C4-2B (cell line): ENCODE data around the gene THEMIS.

Experiments
- H3K27ac ChIP-seq: fragments of 450-650 bp; 2 replicates; pipeline ENCODE4 v1.5.1; 2017
- CTCF ChIP-seq: fragments of 450-650 bp; conservative IDR thresholded peaks from 2 replicates; pipeline ENCODE4 v1.5.1; 2017; ENCODE audit warnings: mild to moderate bottlenecking
- ZFX ChIP-seq: fragments of 450-650 bp; IDR thresholded peaks from 2 replicates; pipeline ENCODE4 v1.6.1; 2017

THEMIS gene

GRCh38 chr6:127832381-127832780 lies 68.5 kb downstream of the THEMIS start:
- H3K27ac ChIP-seq = no peak overlapping the region
- TF ChIP-seq ZFX (no peak), CTCF (no peak)

- TF ChIP-seq ZFX (no peak), CTCF (no peak)
- H3K27ac ChIP-seq = no peak overlapping the region
Measured at GRCh38 chr6:127824061-127824460, 76.8 kb downstream of the THEMIS start.

- no peak for TF ChIP-seq CTCF
- no peak for TF ChIP-seq ZFX
- H3K27ac ChIP-seq = no peak overlapping the region
Measured at GRCh38 chr6:127821431-127821830, 79.4 kb downstream of the THEMIS start.

- H3K27ac ChIP-seq = no peak overlapping the region
- TF ChIP-seq ZFX = no peak
- no peak for TF ChIP-seq CTCF
Measured at GRCh38 chr6:127818149-127818548, 82.7 kb downstream of the THEMIS start.

- no peak overlapping the region for H3K27ac ChIP-seq
- TF ChIP-seq CTCF (no peak), ZFX (no peak)
Measured at GRCh38 chr6:127816643-127817042, 84.2 kb downstream of the THEMIS start.

GRCh38 chr6:127813699-127814027 lies 87.2 kb downstream of the THEMIS start:
- H3K27ac ChIP-seq = no peak overlapping the region
- no peak for TF ChIP-seq CTCF
- TF ChIP-seq ZFX = no peak

GRCh38 chr6:127812985-127813698 lies 87.7 kb downstream of the THEMIS start:
- H3K27ac ChIP-seq = no peak overlapping the region
- TF ChIP-seq ZFX (no peak), CTCF (no peak)
